ENCODE results near the gene UBE4B. TPM values are rescaled to one million over a fixed set of nuclear protein-coding genes. Genes with fewer than 3 reads are reported as not detected.

UBE4B gene
- total and polyA plus RNA-seq, 2 of the 13 experiments (the other 11 are each of a cell fraction or from before 2014, with no cell fraction given): 15.2 to 24.8 TPM

DNA sequence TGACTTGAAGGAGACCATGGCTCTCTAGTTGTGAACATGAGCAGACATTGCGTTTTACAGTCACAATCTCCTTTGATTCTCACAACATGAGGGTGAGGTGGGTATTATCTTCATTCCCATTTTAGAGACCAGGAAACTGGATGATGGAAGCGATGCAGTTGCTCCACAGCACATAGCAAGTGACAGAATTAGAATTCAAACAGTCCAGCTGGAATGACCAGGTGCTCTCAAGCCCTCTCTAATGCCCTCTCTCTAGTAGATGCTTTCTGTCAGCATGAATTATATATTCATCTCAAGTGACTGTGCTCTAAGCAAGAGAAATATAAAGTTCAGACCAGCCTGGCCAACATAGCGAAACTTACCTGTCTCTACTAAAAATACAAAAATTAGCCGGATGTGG, 167.9 kb downstream of the UBE4B start (continued):
- TF ChIP-seq, protein P1, sequence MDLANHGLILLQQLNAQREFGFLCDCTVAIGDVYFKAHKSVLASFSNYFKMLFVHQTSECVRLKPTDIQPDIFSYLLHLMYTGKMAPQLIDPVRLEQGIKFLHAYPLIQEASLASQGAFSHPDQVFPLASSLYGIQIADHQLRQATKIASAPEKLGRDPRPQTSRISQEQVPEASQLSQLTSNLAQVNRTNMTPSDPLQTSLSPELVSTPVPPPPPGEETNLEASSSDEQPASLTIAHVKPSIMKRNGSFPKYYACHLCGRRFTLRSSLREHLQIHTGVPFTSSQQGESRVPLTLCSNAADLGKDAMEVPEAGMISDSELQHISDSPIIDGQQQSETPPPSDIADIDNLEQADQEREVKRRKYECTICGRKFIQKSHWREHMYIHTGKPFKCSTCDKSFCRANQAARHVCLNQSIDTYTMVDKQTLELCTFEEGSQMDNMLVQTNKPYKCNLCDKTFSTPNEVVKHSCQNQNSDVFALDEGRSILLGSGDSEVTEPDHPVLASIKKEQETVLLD (CRISPR knock-in tag; IDR thresholded peaks at IDR 0.05; ENCODE audit: low read depth): no peak

DNA sequence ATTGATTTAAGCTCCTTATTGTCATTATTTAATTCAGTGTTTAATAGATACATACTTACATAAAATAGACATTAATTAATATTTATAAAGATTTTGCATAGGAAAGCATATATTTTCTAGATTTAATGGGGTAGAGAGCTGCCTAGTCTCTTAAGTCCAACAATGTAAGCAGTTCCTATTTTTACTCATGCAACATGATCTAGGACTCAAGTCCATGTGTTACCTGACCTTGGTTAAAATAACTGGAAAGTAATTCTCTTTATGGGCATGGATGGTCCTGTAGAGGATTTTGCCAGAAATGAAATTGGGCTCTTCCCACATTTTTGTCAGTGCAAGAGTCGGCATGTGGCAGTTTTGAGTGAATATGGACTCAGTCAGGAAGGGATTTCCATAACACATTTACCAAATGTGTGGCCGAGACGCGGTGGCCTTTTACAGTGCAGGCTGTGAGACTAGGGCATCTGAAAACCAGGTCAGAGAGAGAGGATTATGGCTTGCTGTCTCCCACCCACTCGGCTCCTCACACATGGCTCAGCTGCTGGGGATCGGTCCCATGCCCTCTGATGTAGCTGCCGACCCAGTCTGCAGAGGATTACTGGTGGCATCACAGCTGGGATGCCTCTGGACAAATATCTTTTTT, 171.4 kb downstream of the UBE4B start:
- H3K27me3 ChIP-seq (ENCODE audit: control insufficient read depth in 1 of 2, insufficient read depth in 2 of 2, low read length in 2 of 2): no peaks in the 10 kb centered on the region
- no peak overlapping the region for H3K27ac ChIP-seq (ENCODE audit: extremely low read length, insufficient read depth, low read length)
- in situ Hi-C loops (cut with HindIII; ENCODE audit: extremely low pct_ligation_motif_present, low pct_unique_long_range_greater_than_20kb): no loop called here
- no peak overlapping the region for H2AFZ ChIP-seq (ENCODE audit: low read length)
- H3K36me3 ChIP-seq (replicated peaks in 1 of 2; ENCODE audit: control insufficient read depth in 1 of 2, insufficient read depth in 2 of 2, low read length in 2 of 2): no peaks in the 10 kb centered on the region
- H3K4me1 ChIP-seq (ENCODE audit: insufficient read depth, low read length): peaks cover 43% of the 10 kb centered on the region
- H3K9me3 ChIP-seq (ENCODE audit: low read length): no peaks in the 10 kb centered on the region
- no peak overlapping the region; the same call in 1 of the 2 replicates for H3K9ac ChIP-seq (ENCODE audit: insufficient read depth, low read depth, low read length)
- ChIA-PET CTCF (ENCODE audit: low intra/inter-chr PET ratio, low total read pairs) (no interaction called here), POLR2A (no interaction called here)
- intact Hi-C loops (cut with micrococcal nuclease; ENCODE audit: unreplicated experiment): no loop called here
- H3K79me2 ChIP-seq (ENCODE audit: insufficient read depth, low read length): no peaks in the 10 kb centered on the region
- DNase-seq (ENCODE audit: low spot score) (no peak), FAIRE-seq (no peak), ATAC-seq (peak; percentile 86)
- no TSS peak for BruUV-seq (replicated peaks)
- peak overlapping the region; percentile 77 for H3K4me2 ChIP-seq (ENCODE audit: low read depth, low read length)
- H3K4me3 ChIP-seq (replicated peaks in 1 of 3; ENCODE audit: insufficient read depth in 1 of 3, low read depth in 2 of 3, low read length in 3 of 3): peak overlapping the region in 2 of 3 experiments; percentile 15 to 32; a peak in 2 of 6 replicates
- no peaks in the 10 kb centered on the region for H4K20me1 ChIP-seq (ENCODE audit: insufficient read depth, low read length)
- no peak for TF ChIP-seq POLR2G (IDR thresholded peaks at IDR 0.05; ENCODE audit: low read depth, low read length)
- TF ChIP-seq, protein P2, sequence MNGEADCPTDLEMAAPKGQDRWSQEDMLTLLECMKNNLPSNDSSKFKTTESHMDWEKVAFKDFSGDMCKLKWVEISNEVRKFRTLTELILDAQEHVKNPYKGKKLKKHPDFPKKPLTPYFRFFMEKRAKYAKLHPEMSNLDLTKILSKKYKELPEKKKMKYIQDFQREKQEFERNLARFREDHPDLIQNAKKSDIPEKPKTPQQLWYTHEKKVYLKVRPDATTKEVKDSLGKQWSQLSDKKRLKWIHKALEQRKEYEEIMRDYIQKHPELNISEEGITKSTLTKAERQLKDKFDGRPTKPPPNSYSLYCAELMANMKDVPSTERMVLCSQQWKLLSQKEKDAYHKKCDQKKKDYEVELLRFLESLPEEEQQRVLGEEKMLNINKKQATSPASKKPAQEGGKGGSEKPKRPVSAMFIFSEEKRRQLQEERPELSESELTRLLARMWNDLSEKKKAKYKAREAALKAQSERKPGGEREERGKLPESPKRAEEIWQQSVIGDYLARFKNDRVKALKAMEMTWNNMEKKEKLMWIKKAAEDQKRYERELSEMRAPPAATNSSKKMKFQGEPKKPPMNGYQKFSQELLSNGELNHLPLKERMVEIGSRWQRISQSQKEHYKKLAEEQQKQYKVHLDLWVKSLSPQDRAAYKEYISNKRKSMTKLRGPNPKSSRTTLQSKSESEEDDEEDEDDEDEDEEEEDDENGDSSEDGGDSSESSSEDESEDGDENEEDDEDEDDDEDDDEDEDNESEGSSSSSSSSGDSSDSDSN (CRISPR knock-in tag; IDR thresholded peaks at IDR 0.05): peak; percentile 92
- WGBS (ENCODE audit: low lambda C conversion rate): 7% methylated on average over 3 of the region's 7 CpGs

All from HepG2 (cell line).